Bladder microvascular endothelial cell (primary cell): ENCODE data around the gene IL2RG. TPM values are rescaled to one million over a fixed set of nuclear protein-coding genes. Genes with fewer than 3 reads are reported as not detected.

ENCODE experiments used
- total RNA-seq: library from RNA; depleted of rRNA; stranded (reverse); fragments of >200 nt; gene quantifications from 2 replicates; pipeline ENCODE4 v1.2.3, GENCODE V29; 2014

Gene IL2RG
- 0.16 and 0.31 TPM in 2 replicates for total RNA-seq

GRCh38 chrX:71111141-71111843 is at the start of gene IL2RG:
IL2RG (minus strand) TSS chrX:71111577; CDS start chrX:71111539, 38 bp downstream.

GRCh38 chrX:71144651-71145050 is 33.3 kb upstream of the IL2RG start, which contains the start of gene NLGN3:
NLGN3 (plus strand) TSS chrX:71144841; CDS start chrX:71147750, 2,909 bp downstream.

GRCh38 chrX:71118032-71118984 is 6.9 kb upstream of the IL2RG start, which contains the start of gene MED12:
MED12 (plus strand) TSS chrX:71118596; CDS start chrX:71118755, 159 bp downstream.

GRCh38 chrX:71106427-71106826 is 5.0 kb downstream of the IL2RG start, which contains the start of gene CXorf65:
CXorf65 (minus strand) TSS chrX:71106740; CDS start chrX:71106556, 184 bp downstream.

GRCh38 chrX:71095555-71095980 is 15.8 kb downstream of the IL2RG start, which contains the start of gene FOXO4:
FOXO4 (plus strand) TSS chrX:71095851; CDS start chrX:71096529, 678 bp downstream.

GRCh38 chrX:71068044-71068918 is 43.1 kb downstream of the IL2RG start, which contains the start of gene SNX12:
SNX12 (minus strand) TSS chrX:71068334; CDS start chrX:71068306, 28 bp downstream.

Other genes starting within 250 kb of the IL2RG start
- not detected in 2 replicates for gene TEX11, start 202.9 kb downstream of the IL2RG start, total RNA-seq
- gene SLC7A3, start 180.5 kb downstream of the IL2RG start, total RNA-seq: not detected in 2 replicates
- gene SNX12, start 43.2 kb downstream of the IL2RG start, total RNA-seq: 50.8 and 85.5 TPM in 2 replicates
- 6.8 and 7.2 TPM in 2 replicates for gene FOXO4, start 15.7 kb downstream of the IL2RG start, total RNA-seq
- gene CXorf65, start 4.8 kb downstream of the IL2RG start, total RNA-seq: not detected in 2 replicates
- gene MED12, start 7.0 kb upstream of the IL2RG start, total RNA-seq: 42.4 and 100 TPM in 2 replicates
- under 0.01 and 0.19 TPM in 2 replicates for gene NLGN3, start 33.3 kb upstream of the IL2RG start, total RNA-seq
- gene GJB1, start 111.6 kb upstream of the IL2RG start, total RNA-seq: not detected in 2 replicates
- gene ZMYM3, start 142.6 kb upstream of the IL2RG start, total RNA-seq: 8.1 and 14.9 TPM in 2 replicates
- 344 and 430 TPM in 2 replicates for gene NONO, start 172.1 kb upstream of the IL2RG start, total RNA-seq
- 1.1 and 5.2 TPM in 2 replicates for gene ITGB1BP2, start 190.2 kb upstream of the IL2RG start, total RNA-seq